ENCODE measurements around the gene GALNT18. TPM values are rescaled to one million over a fixed set of nuclear protein-coding genes. Genes with fewer than 3 reads are reported as not detected.
A peak's percentile ranks its signal among the peaks of the same experiment; 100 is the strongest.

Gene GALNT18
- total RNA-seq, 1 experiment from 2014 or later: 1.7 TPM

DNA sequence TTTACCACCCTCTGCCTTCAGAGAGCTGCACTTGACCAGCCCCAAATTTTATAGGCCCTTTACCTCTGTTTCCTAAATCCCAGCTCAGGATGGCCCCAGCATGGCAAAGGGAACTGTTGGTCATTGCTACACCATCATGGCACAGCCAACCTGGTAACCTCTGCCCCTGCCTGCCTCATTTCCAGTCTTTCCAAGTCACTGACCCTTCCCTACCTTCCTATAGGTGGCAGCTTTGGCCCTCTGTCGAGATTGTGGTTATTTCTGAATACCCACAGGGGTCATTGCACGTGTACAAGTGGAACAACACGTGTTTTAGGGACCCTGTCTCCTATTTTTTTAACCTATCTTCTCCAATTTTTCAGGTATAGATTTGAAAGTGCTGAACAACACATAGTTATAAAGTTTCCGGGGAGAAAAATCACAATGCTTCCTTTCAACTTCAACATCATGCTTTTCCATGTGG is 2.8 kb downstream of the GALNT18 start:
- no peaks in the 10 kb centered on the region for H3K79me1 ChIP-seq (ENCODE audit: insufficient read depth, low read depth, low read length, poor library complexity, severe bottlenecking)
- no peaks in the 10 kb centered on the region for H3K79me2 ChIP-seq (ENCODE audit: insufficient read depth, low read length)
- no peak overlapping the region for H3K18ac ChIP-seq (ENCODE audit: insufficient read length, low read depth, low read length)
- no peak overlapping the region for H3K9ac ChIP-seq (ENCODE audit: extremely low read depth, insufficient read length, low read length)
- Mint-ChIP-seq H3K27me3 (ENCODE audit: low read depth) (peaks cover 60% of the 10 kb centered on the region), H3K4me1 (peaks cover 21 to 25% of the 10 kb centered on the region in 2 experiments), H3K27ac (no peak overlapping the region; a peak in 1 of 7 replicates), H3K36me3 (ENCODE audit: insufficient read depth in 1 of 3, low read depth in 3 of 3) (no peaks in the 10 kb centered on the region), H3K4me3 (peak overlapping the region; percentile 22 to 90; a peak in 2 of 5 replicates), H3K9me3 (no peaks in the 10 kb centered on the region)
- H2BK20ac ChIP-seq (ENCODE audit: low read depth, low read length, poor library complexity, severe bottlenecking): no peak overlapping the region
- no peak overlapping the region for H4K8ac ChIP-seq (replicated peaks; ENCODE audit: insufficient read length, low read depth, low read length)
- no peak overlapping the region for H4K5ac ChIP-seq (ENCODE audit: insufficient read length, low read depth, low read length)
- H3K4me1 ChIP-seq (ENCODE audit: insufficient read depth, low read length): no peaks in the 10 kb centered on the region
- TF ChIP-seq, protein P1, sequence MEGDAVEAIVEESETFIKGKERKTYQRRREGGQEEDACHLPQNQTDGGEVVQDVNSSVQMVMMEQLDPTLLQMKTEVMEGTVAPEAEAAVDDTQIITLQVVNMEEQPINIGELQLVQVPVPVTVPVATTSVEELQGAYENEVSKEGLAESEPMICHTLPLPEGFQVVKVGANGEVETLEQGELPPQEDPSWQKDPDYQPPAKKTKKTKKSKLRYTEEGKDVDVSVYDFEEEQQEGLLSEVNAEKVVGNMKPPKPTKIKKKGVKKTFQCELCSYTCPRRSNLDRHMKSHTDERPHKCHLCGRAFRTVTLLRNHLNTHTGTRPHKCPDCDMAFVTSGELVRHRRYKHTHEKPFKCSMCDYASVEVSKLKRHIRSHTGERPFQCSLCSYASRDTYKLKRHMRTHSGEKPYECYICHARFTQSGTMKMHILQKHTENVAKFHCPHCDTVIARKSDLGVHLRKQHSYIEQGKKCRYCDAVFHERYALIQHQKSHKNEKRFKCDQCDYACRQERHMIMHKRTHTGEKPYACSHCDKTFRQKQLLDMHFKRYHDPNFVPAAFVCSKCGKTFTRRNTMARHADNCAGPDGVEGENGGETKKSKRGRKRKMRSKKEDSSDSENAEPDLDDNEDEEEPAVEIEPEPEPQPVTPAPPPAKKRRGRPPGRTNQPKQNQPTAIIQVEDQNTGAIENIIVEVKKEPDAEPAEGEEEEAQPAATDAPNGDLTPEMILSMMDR (conservative IDR thresholded peaks at IDR 0.05): peak; percentile 57
- no CpG with 5 or more reads among the region's 4 CpGs for WGBS (ENCODE audit: extremely low coverage, insufficient read length, low lambda C conversion rate)
- H3K14ac ChIP-seq (ENCODE audit: insufficient read depth, low read length): no peak overlapping the region
- H3K27me3 ChIP-seq (ENCODE audit: insufficient read depth, low read length): peaks cover 10% of the 10 kb centered on the region; the same call in 1 of the 2 replicates
- H2AK5ac ChIP-seq (ENCODE audit: insufficient read length, low read length): no peak overlapping the region
- H2BK15ac ChIP-seq (ENCODE audit: low read depth, low read length): no peak overlapping the region
- no peak overlapping the region for H2BK5ac ChIP-seq (ENCODE audit: insufficient read length, low read length)
- no peak for DNase-seq
- no peak overlapping the region for H3K56ac ChIP-seq (ENCODE audit: insufficient read length, low read depth, low read length)
- no peak overlapping the region for H4K91ac ChIP-seq (ENCODE audit: insufficient read length, low read depth, low read length)
- no peaks in the 10 kb centered on the region for H3K9me3 ChIP-seq (ENCODE audit: control insufficient read depth, low read depth, low read length)
- no peak overlapping the region for H3K23ac ChIP-seq (ENCODE audit: insufficient read length, low read depth, low read length)
- no peak overlapping the region for H3K4ac ChIP-seq (ENCODE audit: low read depth, low read length)
- H2AFZ ChIP-seq (ENCODE audit: low read length): no peak overlapping the region
- peaks cover 16% of the 10 kb centered on the region for H3K23me2 ChIP-seq (ENCODE audit: insufficient read length, low read depth, low read length, poor library complexity, severe bottlenecking)
- H3T11ph ChIP-seq (ENCODE audit: low read length): no peak overlapping the region
- H4K20me1 ChIP-seq (ENCODE audit: control insufficient read depth, insufficient read depth, insufficient read length): no peaks in the 10 kb centered on the region
- no peak overlapping the region for H2BK120ac ChIP-seq (ENCODE audit: low read depth, low read length, poor library complexity, severe bottlenecking)
- no peak overlapping the region for H3K27ac ChIP-seq (ENCODE audit: insufficient read length, low read depth, low read length)
- no peak overlapping the region for H2BK12ac ChIP-seq (ENCODE audit: insufficient read length, low read depth, low read length)
- no peak overlapping the region for H3K4me2 ChIP-seq (ENCODE audit: insufficient read depth, insufficient read length, low read length)
